IMR-90 (cell line): Measurements from ENCODE around the gene B9D1. TPM values are rescaled to one million over a fixed set of nuclear protein-coding genes. Genes with fewer than 3 reads are reported as not detected.

Source experiments
- ATAC-seq: fragments of 200-7000 bp; cut with Tn5 transposase; 2 replicates; pipeline ENCODE4 v1.9.1; 2020; ENCODE audit warnings: low read depth, mild to moderate bottlenecking, moderate library complexity
- BruUV-seq: library from RNA; stranded (reverse); fragments of 400-500 nt; replicated peaks from 2 replicates; lab custom pipeline; 2021; lab: Mats Ljungman, UMichigan
- CTCF ChIA-PET: fragments of 300-600 bp; formaldehyde crosslinking; extraction: SDS; loops from one replicate; lab custom pipeline; 2021; ENCODE audit warnings: antibody characterized with exemption; lab: Yijun Ruan, JAX
- POLR2A ChIA-PET: fragments of 300-600 bp; sonication (Branson Sonifier 250); formaldehyde crosslinking; loops from one replicate; lab custom pipeline; 2022; ENCODE audit warnings: antibody characterized with exemption; ENCODE audit not compliant: unreplicated experiment; lab: Charles Lee
- DNase-seq: peaks from one replicate; pipeline ENCODE4 v3.0.0; 2013
- H2AFZ ChIP-seq: replicated peaks from 2 replicates; pipeline ENCODE3; 2013; ENCODE audit warnings: low read length, mild to moderate bottlenecking; ENCODE audit not compliant: poor library complexity
- H2AK5ac ChIP-seq: 2 replicates; pipeline ENCODE4 v1.6.1; 2013; ENCODE audit warnings: low read depth, low read length, inconsistent platforms
- H2AK9ac ChIP-seq: replicated peaks from 2 replicates; pipeline ENCODE3; 2013; ENCODE audit warnings: mild to moderate bottlenecking, low read depth, low read length, moderate library complexity; ENCODE audit not compliant: poor library complexity
- H2BK120ac ChIP-seq: 2 replicates; pipeline ENCODE4 v1.6.1; 2013; ENCODE audit warnings: low read depth, low read length, inconsistent platforms
- H2BK15ac ChIP-seq: 3 replicates; pipeline ENCODE4 v1.6.1; 2013; ENCODE audit warnings: low read depth, low read length, inconsistent platforms
- H2BK20ac ChIP-seq: 2 replicates; pipeline ENCODE4 v1.6.1; 2013; ENCODE audit warnings: low read depth, mild to moderate bottlenecking, inconsistent platforms, low read length, moderate library complexity
- H2BK5ac ChIP-seq: 2 replicates; pipeline ENCODE4 v1.6.1; 2013; ENCODE audit warnings: mild to moderate bottlenecking, low read depth, low read length, inconsistent platforms; ENCODE audit not compliant: poor library complexity, severe bottlenecking
- H3K14ac ChIP-seq: replicated peaks from 2 replicates; pipeline ENCODE4 v1.6.1; 2013; ENCODE audit warnings: low read depth, low read length, inconsistent platforms
- H3K18ac ChIP-seq: 2 replicates; pipeline ENCODE4 v1.6.1; 2013; ENCODE audit warnings: low read depth, low read length, control low read depth
- H3K23ac ChIP-seq: 2 replicates; pipeline ENCODE4 v1.6.1; 2013; ENCODE audit warnings: low read depth, low read length, inconsistent platforms
- H3K27ac ChIP-seq: 2 replicates; pipeline ENCODE4 v1.5.1; 2013; ENCODE audit warnings: mild to moderate bottlenecking, control low read depth, low read length; ENCODE audit not compliant: insufficient read depth
- H3K27me3 ChIP-seq: 2 replicates; pipeline ENCODE4 v1.6.1; 2013; ENCODE audit warnings: low read length; ENCODE audit not compliant: control insufficient read depth, insufficient read depth
- H3K36me3 ChIP-seq: 2 replicates; pipeline ENCODE4 v1.6.1; 2013; ENCODE audit warnings: low read length, mixed read lengths; ENCODE audit not compliant: control insufficient read depth, insufficient read depth
- H3K4ac ChIP-seq: 2 replicates; pipeline ENCODE4 v1.6.1; 2013; ENCODE audit warnings: low read depth, low read length, inconsistent platforms
- H3K4me1 ChIP-seq: 2 replicates; pipeline ENCODE4 v1.6.1; 2013; ENCODE audit warnings: low read length, mixed read lengths; ENCODE audit not compliant: control insufficient read depth, insufficient read depth
- H3K4me2 ChIP-seq: 2 replicates; pipeline ENCODE4 v1.6.1; 2013; ENCODE audit warnings: low read depth, mild to moderate bottlenecking, control low read depth, low read length, moderate library complexity
- H3K4me3 ChIP-seq: 2 replicates; pipeline ENCODE4 v1.5.1; 2013; ENCODE audit warnings: low read depth, mild to moderate bottlenecking, control low read depth, low read length, moderate library complexity; ENCODE audit not compliant: insufficient read depth
- H3K56ac ChIP-seq: 2 replicates; pipeline ENCODE4 v1.6.1; 2013; ENCODE audit warnings: low read length, inconsistent platforms; ENCODE audit not compliant: insufficient read depth; ENCODE audit errors: extremely low read depth
- H3K79me1 ChIP-seq, 2 experiments: 2 replicates each; pipeline ENCODE4 v1.6.1; 2013; ENCODE audit warnings: low read length in 2 of 2, inconsistent platforms in 1 of 2, low read depth in 1 of 2
- H3K9ac ChIP-seq: 2 replicates; pipeline ENCODE4 v1.6.1; 2013; ENCODE audit warnings: low read depth, low read length, control low read depth
- H3K9me1 ChIP-seq: 2 replicates; pipeline ENCODE4 v1.6.1; 2013; ENCODE audit warnings: low read length, inconsistent platforms; ENCODE audit not compliant: insufficient read depth
- H3K9me3 ChIP-seq: 2 replicates; pipeline ENCODE4 v1.6.1; 2013; ENCODE audit warnings: low read length; ENCODE audit not compliant: control insufficient read depth, insufficient read depth
- H4K20me1 ChIP-seq: 2 replicates; pipeline ENCODE4 v1.6.1; 2013; ENCODE audit warnings: low read length, inconsistent platforms; ENCODE audit not compliant: insufficient read depth
- H4K5ac ChIP-seq: 2 replicates; pipeline ENCODE4 v1.6.1; 2013; ENCODE audit warnings: mild to moderate bottlenecking, low read depth, low read length, control low read depth
- H4K8ac ChIP-seq, 2 experiments: 2 replicates each; pipeline ENCODE4 v1.6.1; 2013; ENCODE audit warnings: low read depth in 2 of 2, low read length in 2 of 2, control low read depth in 1 of 2, inconsistent platforms in 1 of 2
- H4K91ac ChIP-seq: 2 replicates; pipeline ENCODE4 v1.6.1; 2013; ENCODE audit warnings: low read depth, low read length, inconsistent platforms; ENCODE audit not compliant: insufficient read depth
- CEBPB ChIP-seq: IDR thresholded peaks from 2 replicates; pipeline ENCODE4 v1.6.1; 2012; ENCODE audit warnings: low read depth, low read length, improper control_type of control experiment
- FOS ChIP-seq: fragments of 150-350 bp; IDR thresholded peaks from 2 replicates; pipeline ENCODE4 v1.6.1; 2016; ENCODE audit warnings: low read depth, low read length
- MAZ ChIP-seq: IDR thresholded peaks from 2 replicates; pipeline ENCODE4 v1.6.1; 2012; ENCODE audit warnings: low read depth, mild to moderate bottlenecking, low read length, improper control_type of control experiment, moderate library complexity, borderline replicate concordance
- MXI1 ChIP-seq: IDR thresholded peaks from 2 replicates; pipeline ENCODE4 v1.6.1; 2012; ENCODE audit warnings: low read depth, mild to moderate bottlenecking, low read length, moderate library complexity, borderline replicate concordance
- NFE2L2 ChIP-seq: fragments of 150-350 bp; IDR thresholded peaks from 2 replicates; pipeline ENCODE4 v1.6.1; 2016; ENCODE audit warnings: low read depth, mild to moderate bottlenecking, low read length
- RAD21 ChIP-seq: IDR thresholded peaks from 2 replicates; pipeline ENCODE4 v1.6.1; 2012; ENCODE audit warnings: low read length, improper control_type of control experiment
- RFX5 ChIP-seq: IDR thresholded peaks from 2 replicates; pipeline ENCODE4 v1.8.0; 2012; ENCODE audit warnings: low read depth, mild to moderate bottlenecking, low read length, moderate library complexity
- WGBS, 2 experiments: methylation state at CpG; one replicate each; pipeline versions ENCODE4 v1.1.5 to v1.1.7; 2013; ENCODE audit warnings: missing lambda C conversion rate in 2 of 2; ENCODE audit not compliant: insufficient read length in 1 of 2; ENCODE audit errors: extremely low coverage in 2 of 2; 5-methylcytosine and 5-hydroxymethylcytosine counted together
- dilution Hi-C: fragments of 300-500 bp; cut with HindIII; formaldehyde crosslinking; loops from one replicate; pipeline ENCODE4 v1.14.3; 2018; ENCODE audit warnings: low sequenced_read_pairs; ENCODE audit not compliant: unreplicated experiment
- in situ Hi-C: fragments of 300-500 bp; cut with MboI; formaldehyde crosslinking; loops from 3 replicates; pipeline ENCODE4 v1.14.3; 2019; ENCODE audit warnings: low sequenced_read_pairs, inconsistent platforms, mixed read lengths
- intact Hi-C: fragments of 100-400 bp; cut with micrococcal nuclease; formaldehyde crosslinking; loops from 2 replicates; pipeline ENCODE4 v1.10.0; 2022
- polyA plus RNA-seq, 3 experiments: library from polyadenylated mRNA; depleted of rRNA; stranded (reverse); fragments of >200 nt; gene quantifications; 2 replicates each; pipeline ENCODE4 v1.2.3, GENCODE V29; 2012; ENCODE audit warnings: low replicate concordance in 1 of 3
- total RNA-seq: library from RNA; depleted of rRNA; stranded (reverse); fragments of >200 nt; gene quantifications from 2 replicates; pipeline ENCODE4 v1.2.3, GENCODE V29; 2012

Gene B9D1
- total and polyA plus RNA-seq, 2 of the 4 experiments (the other 2 are of a cell fraction) = 42.5 to 43.8 TPM

GRCh38 chr17:19298569-19299213, 63.8 kb downstream of the B9D1 start:
- Histone ChIP-seq H4K8ac (no peak overlapping the region), H3K9ac (no peak overlapping the region), H2BK5ac (no peak overlapping the region), H3K79me1 (peaks cover 22 to 76% of the 10 kb centered on the region in 2 experiments; a peak in 3 of 4 replicates), H2AK5ac (no peak overlapping the region), H3K4me2 (no peak overlapping the region), H3K27ac (no peak overlapping the region), H3K23ac (no peak overlapping the region), H2AFZ (no peak overlapping the region), H4K20me1 (peaks cover 32% of the 10 kb centered on the region), H3K4ac (no peak overlapping the region), H3K4me3 (no peak overlapping the region), H2BK20ac (no peak overlapping the region), H3K27me3 (no peaks in the 10 kb centered on the region), H3K9me3 (no peaks in the 10 kb centered on the region), H3K9me1 (peaks cover 25% of the 10 kb centered on the region), H3K36me3 (peaks cover 9% of the 10 kb centered on the region; the same call in 1 of the 2 replicates), H4K5ac (no peak overlapping the region), H2AK9ac (no peak overlapping the region), H3K14ac (no peak overlapping the region), H2BK15ac (no peak overlapping the region), H3K18ac (no peak overlapping the region), H3K4me1 (peaks cover 5% of the 10 kb centered on the region), H4K91ac (no peak overlapping the region), H2BK120ac (no peak overlapping the region), H3K56ac (no peak overlapping the region)
- DNase-seq (no peak), ATAC-seq (no peak)
- WGBS, 2 experiments = no CpG with 5 or more reads among the region's 6 CpGs
- TF ChIP-seq RFX5 (no peak), NFE2L2 (no peak), MXI1 (no peak), FOS (no peak), CEBPB (no peak), MAZ (no peak), RAD21 (no peak)
- ChIA-PET POLR2A (no interaction called here), CTCF (no interaction called here)
- BruUV-seq = no TSS peak
- intact Hi-C loops = no loop called here
- in situ Hi-C loops = no loop called here
- dilution Hi-C loops = no loop called here
